Activated CD4-positive, alpha-beta memory T cell treated with anti-CD3 and anti-CD28 coated beads, Interleukin-2, amount 10 ng/mL, durations not matched to agents 7 days and 5 days (primary cell): ENCODE results near the gene ACE. TPM values are rescaled to one million over a fixed set of nuclear protein-coding genes. Genes with fewer than 3 reads are reported as not detected.

Source experiments
- CTCF ChIA-PET: fragments of 350-600 bp; sonication (Branson Sonifier 250); formaldehyde crosslinking; loops from one replicate; lab custom pipeline; 2021; ENCODE audit warnings: antibody characterized with exemption, inconsistent platforms; lab: Charles Lee
- POLR2A ChIA-PET: fragments of 350-600 bp; sonication (Branson Sonifier 250); formaldehyde crosslinking; loops from one replicate; lab custom pipeline; 2021; ENCODE audit warnings: antibody characterized with exemption; lab: Charles Lee
- DNase-seq: peaks from one replicate; pipeline ENCODE4 v3.0.0-alpha.2; 2020
- H3K27ac Mint-ChIP-seq: one replicate; pipeline ENCODE4 v1.8.0; 2021; ENCODE audit warnings: mild to moderate bottlenecking, mixed read lengths
- H3K27me3 Mint-ChIP-seq: one replicate; pipeline ENCODE4 v1.8.0; 2021; ENCODE audit warnings: mixed read lengths
- H3K36me3 Mint-ChIP-seq: one replicate; pipeline ENCODE4 v1.8.0; 2021; ENCODE audit warnings: low read depth, mixed read lengths
- H3K4me1 Mint-ChIP-seq: one replicate; pipeline ENCODE4 v1.8.0; 2021; ENCODE audit warnings: mixed read lengths
- H3K4me3 Mint-ChIP-seq: one replicate; pipeline ENCODE4 v1.8.0; 2021; ENCODE audit warnings: mild to moderate bottlenecking, mixed read lengths
- H3K9me3 Mint-ChIP-seq: one replicate; pipeline ENCODE4 v1.8.0; 2021; ENCODE audit warnings: mixed read lengths
- total RNA-seq, 2 experiments: library from RNA; stranded (reverse); gene quantifications; one replicate each; pipeline ENCODE4 v1.2.3, GENCODE V29; 2021

Gene ACE
- total RNA-seq, 2 experiments from 2014 or later = 10.6 to 12.2 TPM

- ChIA-PET POLR2A (no interaction called here), CTCF (interaction anchor here (1.3 kb wide), 1 partner anchor 72 kb away, joined by 3 read pairs; no protein-coding TSS in a partner anchor)
- Mint-ChIP-seq H3K4me1 (no peaks in the 10 kb centered on the region), H3K9me3 (no peaks in the 10 kb centered on the region), H3K27ac (no peak overlapping the region), H3K4me3 (no peak overlapping the region), H3K27me3 (peaks cover 7% of the 10 kb centered on the region), H3K36me3 (no peaks in the 10 kb centered on the region)
- DNase-seq = no peak
Observed at GRCh38 chr17:63497708-63498483, 21.0 kb downstream of the ACE start.

DNA sequence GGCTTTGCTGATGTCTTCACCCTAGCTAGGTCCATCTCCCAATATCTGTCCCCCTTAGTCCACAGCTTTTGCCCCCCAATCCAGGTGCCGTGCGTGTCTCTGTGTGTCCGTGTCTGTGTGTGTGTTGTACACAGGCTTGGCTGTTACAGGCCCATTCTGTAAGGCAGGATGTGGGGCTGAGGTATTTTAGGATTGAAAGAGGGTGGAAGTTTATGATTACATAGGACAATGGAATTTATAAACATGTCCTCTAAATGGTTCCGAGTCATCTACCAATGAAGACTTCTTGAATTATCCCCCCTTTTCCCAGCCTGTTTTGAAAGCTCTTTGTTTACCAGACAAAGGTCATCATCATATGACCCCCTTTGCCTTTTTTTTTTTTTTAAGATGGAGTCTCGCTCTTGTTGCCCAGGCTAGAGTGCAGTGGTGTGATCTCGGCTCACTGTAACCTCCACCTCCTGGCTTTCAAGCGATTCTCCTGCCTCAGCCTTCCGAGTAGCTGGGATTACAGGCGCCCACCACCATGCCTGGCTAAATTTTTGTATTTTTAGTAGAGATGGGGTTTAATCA lies 21.9 kb downstream of the ACE start:
- H3K36me3 Mint-ChIP-seq = no peaks in the 10 kb centered on the region
- ChIA-PET CTCF (interaction anchor here (1.3 kb wide), 1 partner anchor 73 kb away, joined by 3 read pairs; no protein-coding TSS in a partner anchor), POLR2A (no interaction called here)
- no peak overlapping the region for H3K4me3 Mint-ChIP-seq
- H3K27me3 Mint-ChIP-seq = peaks cover 11% of the 10 kb centered on the region
- no peaks in the 10 kb centered on the region for H3K9me3 Mint-ChIP-seq
- H3K4me1 Mint-ChIP-seq = no peaks in the 10 kb centered on the region
- no peak for DNase-seq
- H3K27ac Mint-ChIP-seq = no peak overlapping the region

DNA sequence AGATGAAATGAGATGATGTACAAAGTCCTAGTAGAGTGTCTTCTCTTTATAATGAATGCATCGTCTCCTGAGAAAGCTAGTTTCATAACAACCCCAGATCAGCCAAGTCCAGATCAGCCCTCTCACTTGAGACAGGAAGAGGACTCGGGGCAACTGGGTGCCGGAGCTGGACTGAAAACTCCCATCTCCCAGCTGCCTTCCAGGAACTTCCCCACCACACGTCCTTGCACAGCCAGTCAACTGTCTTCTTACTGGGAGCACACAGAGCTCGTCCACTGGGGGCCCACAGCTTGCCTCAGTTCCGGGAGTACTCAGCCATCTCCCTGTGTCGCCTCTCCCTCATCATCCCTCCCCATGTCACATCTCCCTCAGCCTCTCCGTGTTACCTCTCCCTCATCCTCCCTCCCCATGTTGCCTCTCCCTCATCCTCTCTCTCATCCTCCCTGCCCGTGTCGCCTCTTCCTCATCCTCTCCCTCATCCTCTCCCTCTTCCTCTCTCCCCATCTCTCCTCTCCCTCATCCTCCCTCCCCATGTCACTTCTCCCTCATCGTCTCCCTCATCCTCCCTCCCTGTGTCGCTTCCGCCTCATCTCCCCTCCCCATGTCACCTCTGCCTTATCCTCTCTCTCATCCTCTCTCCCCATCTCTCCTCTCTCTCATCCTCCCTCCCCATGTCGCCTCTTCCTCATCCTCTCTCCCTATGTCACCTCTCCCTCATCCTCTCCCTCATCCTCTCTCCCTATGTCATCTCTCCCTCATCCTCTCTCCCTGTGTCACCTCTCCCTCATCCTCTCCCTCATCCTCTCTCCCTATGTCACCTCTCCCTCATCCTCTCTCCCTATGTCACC lies 23.9 kb downstream of the ACE start:
- Mint-ChIP-seq H3K4me1 (no peaks in the 10 kb centered on the region), H3K27ac (no peak overlapping the region), H3K9me3 (peaks cover 7% of the 10 kb centered on the region), H3K27me3 (peaks cover 24% of the 10 kb centered on the region), H3K4me3 (no peak overlapping the region), H3K36me3 (no peaks in the 10 kb centered on the region)
- POLR2A ChIA-PET = no interaction called here
- no peak for DNase-seq
- CTCF ChIA-PET = no interaction called here

DNA sequence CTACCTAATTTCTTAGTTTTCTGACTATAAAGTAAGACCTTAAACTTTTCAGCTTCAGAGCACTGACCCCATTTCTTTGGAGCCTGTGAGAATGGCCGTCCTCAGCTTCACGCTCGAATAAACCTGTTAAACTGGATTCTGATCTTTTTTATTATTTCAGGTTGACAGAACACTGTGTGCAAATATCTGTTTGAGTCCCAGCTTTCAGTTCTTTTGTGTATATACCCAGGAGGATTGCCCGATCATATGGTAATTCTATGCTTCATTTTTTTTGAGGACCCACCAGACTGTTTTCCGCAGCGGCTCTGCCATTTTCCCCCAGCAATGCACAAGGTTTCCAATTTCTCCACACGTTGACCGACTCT lies 26.5 kb downstream of the ACE start:
- DNase-seq = no peak
- Mint-ChIP-seq H3K4me3 (no peak overlapping the region), H3K36me3 (no peaks in the 10 kb centered on the region), H3K27ac (no peak overlapping the region), H3K27me3 (peaks cover 24% of the 10 kb centered on the region), H3K4me1 (no peaks in the 10 kb centered on the region), H3K9me3 (peaks cover 7% of the 10 kb centered on the region)
- ChIA-PET CTCF (no interaction called here), POLR2A (no interaction called here)

- no peaks in the 10 kb centered on the region for H3K4me1 Mint-ChIP-seq
- peaks cover 7% of the 10 kb centered on the region for H3K9me3 Mint-ChIP-seq
- CTCF ChIA-PET = no interaction called here
Observed at GRCh38 chr17:63504261-63504660, 27.4 kb downstream of the ACE start.

DNA sequence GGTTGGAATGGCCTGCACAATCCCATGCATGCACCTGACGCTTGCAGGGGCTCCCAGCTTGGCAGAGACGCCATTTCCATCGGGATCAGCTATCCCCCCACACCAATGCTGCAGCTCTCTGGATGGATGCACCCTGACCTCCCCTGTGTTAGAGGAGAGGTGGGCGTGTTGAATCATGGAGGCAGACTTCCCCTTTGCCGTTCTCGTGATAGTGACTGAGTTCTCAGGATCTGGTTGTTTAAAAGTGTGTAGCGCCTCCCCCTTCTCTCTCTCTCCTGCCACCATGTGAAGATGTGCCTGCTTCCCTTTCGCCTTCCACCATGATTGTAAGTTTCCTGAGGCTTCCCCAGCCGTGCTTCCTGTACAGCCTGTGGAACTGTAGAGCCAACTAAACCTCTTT lies 28.5 kb downstream of the ACE start:
- H3K27me3 Mint-ChIP-seq = peaks cover 24% of the 10 kb centered on the region
- H3K27ac Mint-ChIP-seq = no peak overlapping the region
- DNase-seq = no peak
- ChIA-PET POLR2A (no interaction called here), CTCF (no interaction called here)
- H3K4me1 Mint-ChIP-seq = no peaks in the 10 kb centered on the region
- no peak overlapping the region for H3K4me3 Mint-ChIP-seq
- H3K36me3 Mint-ChIP-seq = no peaks in the 10 kb centered on the region
- peaks cover 7% of the 10 kb centered on the region for H3K9me3 Mint-ChIP-seq

More at GRCh38 chr17:63504261-63504660, 27.4 kb downstream of the ACE start:
- H3K36me3 Mint-ChIP-seq = no peaks in the 10 kb centered on the region
- POLR2A ChIA-PET = no interaction called here
- no peak overlapping the region for H3K4me3 Mint-ChIP-seq
- H3K27me3 Mint-ChIP-seq = peaks cover 24% of the 10 kb centered on the region
- DNase-seq = no peak
- no peak overlapping the region for H3K27ac Mint-ChIP-seq

GRCh38 chr17:63506627-63507026 lies 29.8 kb downstream of the ACE start:
- no peaks in the 10 kb centered on the region for H3K36me3 Mint-ChIP-seq
- H3K27ac Mint-ChIP-seq = no peak overlapping the region
- peaks cover 21% of the 10 kb centered on the region for H3K27me3 Mint-ChIP-seq
- ChIA-PET POLR2A (no interaction called here), CTCF (no interaction called here)
- no peak for DNase-seq
- no peaks in the 10 kb centered on the region for H3K4me1 Mint-ChIP-seq
- peaks cover 7% of the 10 kb centered on the region for H3K9me3 Mint-ChIP-seq
- no peak overlapping the region for H3K4me3 Mint-ChIP-seq

- ChIA-PET CTCF (no interaction called here), POLR2A (no interaction called here)
- Mint-ChIP-seq H3K27me3 (peaks cover 4% of the 10 kb centered on the region), H3K9me3 (no peaks in the 10 kb centered on the region), H3K27ac (no peak overlapping the region), H3K4me3 (no peak overlapping the region), H3K4me1 (no peaks in the 10 kb centered on the region), H3K36me3 (no peaks in the 10 kb centered on the region)
- DNase-seq = no peak
Observed at GRCh38 chr17:63511331-63511730, 34.5 kb downstream of the ACE start.

- DNase-seq = no peak
- Mint-ChIP-seq H3K9me3 (no peaks in the 10 kb centered on the region), H3K4me3 (no peak overlapping the region), H3K36me3 (no peaks in the 10 kb centered on the region), H3K27me3 (peaks cover 4% of the 10 kb centered on the region), H3K27ac (no peak overlapping the region), H3K4me1 (no peaks in the 10 kb centered on the region)
- ChIA-PET CTCF (no interaction called here), POLR2A (no interaction called here)
Observed at GRCh38 chr17:63512388-63512787, 35.5 kb downstream of the ACE start.

- DNase-seq = no peak
- Mint-ChIP-seq H3K9me3 (no peaks in the 10 kb centered on the region), H3K36me3 (no peaks in the 10 kb centered on the region), H3K27me3 (peaks cover 4% of the 10 kb centered on the region), H3K4me1 (no peaks in the 10 kb centered on the region), H3K4me3 (no peak overlapping the region), H3K27ac (no peak overlapping the region)
- ChIA-PET CTCF (interaction anchor here (0.6 kb wide), 1 partner anchor 206 kb away, joined by 3 read pairs; no protein-coding TSS in a partner anchor), POLR2A (no interaction called here)
Observed at GRCh38 chr17:63512896-63513644, 36.2 kb downstream of the ACE start.

GRCh38 chr17:63514477-63514876 lies 37.6 kb downstream of the ACE start:
- no peaks in the 10 kb centered on the region for H3K4me1 Mint-ChIP-seq
- H3K36me3 Mint-ChIP-seq = no peaks in the 10 kb centered on the region
- CTCF ChIA-PET = no interaction called here
- DNase-seq = no peak
- POLR2A ChIA-PET = no interaction called here
- no peaks in the 10 kb centered on the region for H3K9me3 Mint-ChIP-seq
- H3K4me3 Mint-ChIP-seq = no peak overlapping the region
- H3K27me3 Mint-ChIP-seq = peaks cover 4% of the 10 kb centered on the region
- H3K27ac Mint-ChIP-seq = no peak overlapping the region

- H3K4me3 Mint-ChIP-seq = no peak overlapping the region
- no peak overlapping the region for H3K27ac Mint-ChIP-seq
- no peaks in the 10 kb centered on the region for H3K36me3 Mint-ChIP-seq
- peaks cover 4% of the 10 kb centered on the region for H3K27me3 Mint-ChIP-seq
- DNase-seq = no peak
- POLR2A ChIA-PET = interaction anchor here (1.1 kb wide), 1 partner anchor 37 kb away, joined by 3 read pairs; no protein-coding TSS in a partner anchor
- H3K4me1 Mint-ChIP-seq = no peaks in the 10 kb centered on the region
- H3K9me3 Mint-ChIP-seq = no peaks in the 10 kb centered on the region
- CTCF ChIA-PET = no interaction called here
Observed at GRCh38 chr17:63514974-63515373, 38.1 kb downstream of the ACE start.
